Measurements from ENCODE around the gene GAREM1. TPM values are rescaled to one million over a fixed set of nuclear protein-coding genes. Genes with fewer than 3 reads are reported as not detected.

The GAREM1 gene
- total and polyA plus RNA-seq, 2 of the 8 experiments (the other 6 are each of a cell fraction or from before 2014, with no cell fraction given) = 3.6 to 9.2 TPM

DNA sequence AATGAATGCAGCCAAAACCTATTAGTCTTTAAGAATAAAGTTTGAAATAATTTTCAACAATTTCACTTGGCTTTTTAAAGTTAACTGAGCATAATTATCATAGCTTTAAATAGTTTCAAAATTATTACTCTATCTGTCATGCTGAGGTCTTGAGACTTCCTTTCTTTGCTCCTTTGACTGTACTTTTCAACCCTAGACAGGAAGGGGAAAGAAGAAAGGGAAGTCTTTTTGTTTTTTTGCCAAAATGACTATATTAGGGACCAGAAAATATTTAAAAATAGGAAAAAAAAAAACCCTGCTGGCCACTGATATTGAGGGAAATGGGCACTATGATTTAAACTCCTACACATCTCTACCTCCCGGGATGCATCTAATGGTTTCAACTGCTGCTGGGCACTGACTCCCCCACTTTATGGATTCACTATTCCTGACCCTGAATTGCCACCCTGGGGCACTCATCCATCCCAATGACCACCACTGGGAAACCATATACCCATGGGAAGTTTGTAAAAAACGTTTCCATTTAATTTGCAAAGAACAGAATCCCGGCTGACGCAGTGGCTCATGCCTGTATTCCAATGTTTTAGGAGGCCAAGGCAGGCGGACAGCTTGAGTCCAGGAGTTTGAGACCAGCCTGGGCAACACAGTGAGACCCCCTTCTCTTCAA is 50.5 kb downstream of the GAREM1 start (continued):
- TF ChIP-seq CEBPB (IDR thresholded peaks at IDR 0.05; ENCODE audit: low read depth, low read length) (no peak), SRF (IDR thresholded peaks at IDR 0.05; ENCODE audit: low read depth, low read length) (no peak), SP2 (IDR thresholded peaks at IDR 0.05; ENCODE audit: low read length) (no peak), NANOG (IDR thresholded peaks at IDR 0.05; ENCODE audit: insufficient read depth, low read depth, low read length, poor library complexity, severe bottlenecking) (no peak), POLR2AphosphoS5 (IDR thresholded peaks at IDR 0.05; ENCODE audit: low read depth, low read length) (no peak), PHF8 (conservative IDR thresholded peaks at IDR 0.05; ENCODE audit: low read depth, low read length) (no peak)

Measured in H1 (cell line).